NCI-H1694 treated with DMSO at 0.1 percent for 48 hours (cell line): Measurements from ENCODE around the gene B3GAT2.

Experiments used
- DNase-seq: peaks from one replicate; lab custom pipeline; 2025; lab: John Stamatoyannopoulos, UW

Gene B3GAT2

DNA sequence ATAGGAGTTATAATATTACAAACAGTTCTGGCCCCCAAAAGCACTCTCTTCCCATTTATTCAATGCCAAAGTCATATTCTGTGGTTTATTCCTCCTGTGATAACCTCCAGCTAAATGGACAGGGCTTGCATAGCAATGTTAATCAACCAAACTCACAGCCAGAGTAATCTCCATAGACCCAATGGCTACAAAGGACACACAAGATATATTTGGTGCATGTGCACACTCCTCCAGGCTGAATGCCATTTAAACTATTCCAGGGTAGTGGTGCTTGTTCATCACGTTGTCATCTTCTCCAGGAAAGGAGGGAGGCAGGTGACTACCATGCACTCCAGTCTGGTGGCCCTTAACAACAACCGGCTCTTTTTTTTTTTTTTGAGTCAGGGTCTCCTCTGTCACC is 56.8 kb downstream of the B3GAT2 start:
- DNase-seq, result no peak

DNA sequence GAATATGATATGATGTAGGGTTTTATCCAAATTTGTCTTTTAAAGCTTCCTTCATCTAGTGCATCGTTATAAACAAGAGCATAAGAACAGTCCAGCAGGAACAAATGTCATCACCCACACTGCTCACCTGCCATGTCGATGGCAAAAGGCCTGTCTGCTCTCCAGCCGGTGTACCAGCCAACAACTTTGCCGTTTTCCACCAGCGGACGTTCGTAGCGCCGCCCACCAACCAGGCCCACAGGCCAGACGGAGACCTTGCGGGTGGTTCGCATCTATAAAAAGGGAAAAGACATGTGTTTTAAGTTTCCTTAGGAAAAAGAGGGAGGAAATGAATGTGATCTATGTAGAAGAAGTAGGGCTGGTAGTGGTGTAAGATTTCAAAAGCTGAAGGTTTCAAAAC is 62.9 kb downstream of the B3GAT2 start:
- no peak for DNase-seq

DNA sequence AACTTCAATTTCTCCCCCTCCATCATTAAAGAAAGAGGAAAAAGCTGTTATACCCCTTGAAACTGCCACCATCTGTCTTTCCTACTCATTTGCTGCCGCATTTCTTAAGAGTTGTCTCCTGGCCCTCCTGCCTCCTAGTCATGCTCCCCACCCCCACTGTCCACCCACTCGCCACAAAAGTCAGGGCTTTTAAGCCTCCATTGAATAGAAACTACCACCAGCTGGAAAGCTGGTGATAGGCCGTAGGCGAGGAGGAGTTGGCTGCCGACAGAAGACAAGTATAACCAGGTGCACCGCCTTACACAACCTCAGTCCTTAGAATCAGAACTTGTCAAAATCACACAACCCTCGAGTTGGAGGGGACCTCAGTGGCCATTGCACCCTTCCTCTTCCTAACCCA is 67.6 kb downstream of the B3GAT2 start:
- DNase-seq, result no peak

DNA sequence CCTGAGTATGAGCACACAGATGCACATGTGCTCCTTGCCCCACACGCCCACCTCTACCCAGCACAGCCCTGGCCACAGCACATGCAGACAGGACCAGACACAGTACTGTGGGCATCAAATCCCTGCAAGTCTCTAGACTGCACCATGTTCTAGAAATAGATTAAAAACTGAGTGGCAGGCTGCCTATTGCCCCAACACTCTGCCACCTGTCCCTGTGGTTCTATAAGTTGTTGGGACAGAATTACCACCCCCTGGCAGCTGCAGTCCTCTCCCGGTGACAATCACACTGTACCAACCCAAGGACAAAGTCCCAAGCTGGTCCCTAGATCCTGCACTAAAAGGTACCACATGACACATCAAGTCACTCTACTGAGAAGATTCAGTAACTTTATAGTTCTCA is 70.2 kb downstream of the B3GAT2 start:
- DNase-seq, result no peak

DNA sequence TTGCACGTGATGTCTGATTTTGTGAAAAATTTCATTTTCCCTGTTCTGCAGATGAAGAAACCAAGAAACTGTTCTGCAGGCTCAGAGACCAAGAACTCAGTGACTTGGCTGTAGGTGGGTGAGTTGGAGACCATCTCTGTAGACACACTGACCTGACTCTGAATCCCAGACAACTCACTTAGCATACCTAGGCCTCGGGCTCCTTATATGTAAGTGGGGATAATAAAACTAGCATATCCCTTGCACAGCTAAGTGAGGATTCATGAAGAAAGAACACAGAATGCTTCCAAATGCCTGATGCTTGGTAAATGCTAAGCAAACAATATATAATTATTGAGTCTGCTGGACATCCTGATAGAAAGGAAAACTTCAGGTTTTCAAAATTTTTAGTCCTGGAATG is 70.8 kb downstream of the B3GAT2 start:
- DNase-seq, result no peak

DNA sequence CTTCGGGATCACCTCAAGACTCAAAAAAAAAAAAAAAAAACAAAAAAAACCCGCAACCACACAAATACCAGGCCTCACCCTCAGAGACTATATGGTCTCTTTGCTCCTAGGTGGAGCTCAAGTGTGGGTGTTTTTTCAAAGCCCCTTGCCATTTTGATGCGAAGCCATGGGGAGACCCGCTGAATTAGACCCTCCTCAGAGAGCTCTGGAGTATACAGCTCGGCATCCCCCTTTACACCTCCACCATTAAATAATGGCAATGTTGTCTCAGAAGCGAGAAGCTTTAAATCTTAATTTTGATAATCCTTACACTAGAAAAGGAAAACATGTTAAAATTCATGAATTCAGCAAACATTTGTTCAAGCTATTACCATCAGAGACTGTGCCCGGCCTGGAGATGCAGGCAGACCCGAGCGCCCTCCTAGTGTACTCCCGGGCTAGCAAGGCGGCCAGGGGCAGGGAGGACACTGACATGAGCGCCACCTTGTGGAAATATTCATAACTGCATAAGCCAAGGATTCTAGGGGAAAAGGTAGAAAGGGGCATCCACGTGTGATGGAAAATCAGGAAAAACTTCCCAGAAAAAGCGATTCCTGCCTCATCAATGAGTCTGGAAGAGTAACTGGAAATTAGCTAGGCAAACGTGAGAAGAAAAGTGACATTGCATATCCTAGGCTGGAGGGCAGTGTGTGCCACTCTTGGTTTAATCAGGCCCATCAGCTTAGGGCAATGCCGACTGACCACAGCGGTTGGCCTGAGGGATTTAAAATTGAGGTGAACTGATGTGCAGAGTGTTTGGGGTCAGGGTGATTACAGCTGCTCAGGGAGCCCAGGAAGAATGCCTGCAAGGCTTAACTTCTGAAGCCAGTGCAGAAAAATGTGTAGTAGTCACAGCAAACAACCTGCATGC is 72.5 kb downstream of the B3GAT2 start:
- peak; percentile 36 for DNase-seq

DNA sequence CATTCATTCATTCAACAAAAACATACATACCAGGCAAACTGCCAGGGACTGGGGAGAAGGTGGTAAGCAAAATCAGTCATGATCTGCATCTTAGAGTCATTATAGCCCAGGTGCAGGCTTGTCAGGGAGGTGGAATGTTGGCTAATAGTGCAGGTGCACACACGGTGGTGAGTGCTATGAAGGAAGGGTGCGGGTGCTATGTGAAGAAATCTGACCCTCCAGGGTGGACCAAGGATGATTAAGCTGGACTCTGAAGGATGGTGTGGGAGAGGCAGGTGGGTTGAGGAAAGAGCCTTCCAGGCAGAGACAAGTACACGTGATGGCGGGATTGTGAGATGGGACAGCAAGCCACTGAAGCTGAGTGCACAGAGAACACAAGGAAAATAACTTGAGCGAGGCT is 77.4 kb downstream of the B3GAT2 start:
- no peak for DNase-seq

DNA sequence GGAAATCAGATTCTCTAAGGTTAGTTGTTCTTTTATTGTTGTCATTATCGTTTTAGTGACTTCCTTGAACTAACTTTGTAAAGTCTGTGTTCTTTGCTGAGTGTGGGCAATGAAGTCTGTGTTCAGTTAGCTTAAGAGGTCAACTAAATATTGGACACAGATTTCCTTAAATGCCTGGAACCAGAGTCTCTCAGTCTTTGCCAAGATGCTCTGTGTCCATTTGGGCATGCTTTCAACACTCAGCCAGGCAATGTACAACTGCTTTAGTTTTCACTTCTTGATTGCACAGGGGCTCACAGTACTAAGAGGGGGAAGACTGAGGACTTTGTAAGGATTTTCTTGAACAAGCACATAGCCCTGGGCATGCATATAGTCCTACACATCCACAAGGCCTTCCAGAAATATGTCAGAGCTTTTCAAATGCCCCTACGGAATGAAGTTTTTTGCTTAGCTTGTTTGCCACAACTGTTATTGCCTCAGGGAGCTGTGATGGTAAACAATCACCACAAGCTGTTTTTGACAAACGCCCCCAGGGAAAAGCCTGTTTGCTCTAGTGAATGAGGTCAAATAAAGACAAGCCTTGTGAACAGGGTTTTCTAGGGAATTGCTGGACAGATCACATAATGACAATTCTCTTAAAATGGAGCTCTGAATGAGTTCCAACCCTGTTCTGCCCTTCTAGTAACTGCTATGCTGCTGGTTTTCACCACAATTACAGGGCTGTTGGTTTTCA is 82.5 kb downstream of the B3GAT2 start:
- DNase-seq, result no peak

DNA sequence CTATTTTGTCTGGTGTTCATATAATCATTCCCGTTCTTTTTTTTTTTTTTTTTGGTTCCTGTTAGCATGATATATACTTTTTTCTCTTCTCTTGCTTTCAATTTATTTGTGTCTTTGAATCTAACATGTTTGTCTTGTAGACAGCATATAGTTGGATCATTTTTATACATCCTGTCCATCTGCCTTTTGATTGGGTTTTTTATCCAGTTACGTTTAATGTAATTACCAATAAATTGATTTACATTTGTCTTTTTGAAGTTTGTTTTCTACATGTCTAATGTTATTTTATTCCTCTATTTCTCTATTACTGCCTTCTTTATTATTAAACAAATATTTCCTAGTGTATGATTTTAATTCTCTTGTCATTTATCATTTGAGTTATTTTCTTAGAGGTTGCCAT is 84.4 kb downstream of the B3GAT2 start:
- no peak for DNase-seq

DNA sequence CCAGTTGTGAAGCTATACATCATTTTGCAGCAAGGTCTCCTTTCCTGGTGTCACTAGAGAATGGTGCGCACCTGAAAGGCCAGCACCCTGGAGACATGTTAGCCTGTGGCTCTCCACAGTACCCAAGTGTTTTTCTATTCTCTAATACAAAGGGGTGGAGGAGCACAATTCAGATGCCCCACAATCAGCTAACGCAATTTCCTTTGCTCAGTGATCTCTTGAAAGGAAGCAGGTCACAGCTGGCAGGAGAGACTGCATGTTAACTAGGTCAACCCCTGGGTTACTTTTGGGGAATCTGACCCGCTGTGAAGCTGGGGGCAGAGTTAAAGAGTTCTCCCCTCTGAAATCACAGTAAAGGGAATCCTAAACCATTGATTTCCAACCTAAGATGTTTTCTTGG is 92.5 kb downstream of the B3GAT2 start:
- DNase-seq, result no peak

DNA sequence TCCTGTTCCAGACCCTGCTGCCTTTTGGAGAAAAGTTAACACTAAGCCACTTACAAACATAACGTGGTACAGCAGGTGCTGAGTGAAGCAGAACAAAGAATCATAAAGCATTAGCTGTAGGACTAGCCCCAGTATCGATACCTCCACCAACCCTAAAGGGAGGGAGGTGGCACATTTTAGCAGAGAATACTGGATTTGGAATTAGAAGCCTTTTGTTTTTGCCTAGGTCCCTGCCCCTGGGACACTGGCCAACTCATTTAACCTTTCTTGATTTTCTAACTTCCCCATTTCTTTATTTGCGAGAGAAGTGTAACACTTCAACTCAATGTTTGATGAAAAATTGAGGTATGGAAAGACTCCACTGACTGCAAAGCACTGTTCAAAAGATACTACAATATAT is 93.5 kb downstream of the B3GAT2 start:
- no peak for DNase-seq

DNA sequence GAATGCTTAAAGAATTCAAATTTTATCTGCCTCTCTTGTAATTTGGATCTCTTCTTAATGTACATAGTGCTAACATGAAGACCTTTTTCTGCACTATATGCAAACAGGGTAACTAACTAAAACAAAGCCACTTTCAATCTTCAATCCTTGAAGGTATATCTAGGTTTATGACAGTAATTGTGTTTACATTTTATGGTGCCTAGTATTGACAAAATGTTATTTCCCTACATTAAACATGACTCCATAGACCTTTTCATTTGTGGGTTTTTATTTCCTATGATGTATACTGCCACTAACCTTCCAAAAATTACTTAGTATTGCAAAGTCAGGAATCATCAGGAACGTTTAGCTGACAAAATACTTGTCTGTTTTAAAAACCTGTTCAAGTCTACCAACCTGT is 95.9 kb downstream of the B3GAT2 start:
- DNase-seq, result no peak

DNA sequence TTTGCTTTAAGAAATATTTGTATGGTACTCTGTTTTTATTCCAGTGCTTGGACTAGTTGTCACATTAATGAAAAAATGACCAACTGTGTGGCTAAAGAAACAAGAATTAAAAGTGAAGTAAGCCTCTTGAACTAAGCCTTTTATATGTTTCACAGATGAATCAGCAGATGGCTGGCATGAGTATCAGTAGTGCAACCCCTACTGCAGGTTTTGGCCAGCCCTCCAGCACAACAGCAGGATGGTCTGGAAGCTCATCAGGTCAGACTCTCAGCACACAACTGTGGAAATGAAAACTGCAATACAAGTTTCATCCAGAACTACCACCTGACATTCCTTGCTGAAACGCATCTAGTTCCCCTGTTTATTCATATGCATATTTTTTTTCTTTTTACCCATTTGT is 96.8 kb downstream of the B3GAT2 start:
- no peak for DNase-seq

DNA sequence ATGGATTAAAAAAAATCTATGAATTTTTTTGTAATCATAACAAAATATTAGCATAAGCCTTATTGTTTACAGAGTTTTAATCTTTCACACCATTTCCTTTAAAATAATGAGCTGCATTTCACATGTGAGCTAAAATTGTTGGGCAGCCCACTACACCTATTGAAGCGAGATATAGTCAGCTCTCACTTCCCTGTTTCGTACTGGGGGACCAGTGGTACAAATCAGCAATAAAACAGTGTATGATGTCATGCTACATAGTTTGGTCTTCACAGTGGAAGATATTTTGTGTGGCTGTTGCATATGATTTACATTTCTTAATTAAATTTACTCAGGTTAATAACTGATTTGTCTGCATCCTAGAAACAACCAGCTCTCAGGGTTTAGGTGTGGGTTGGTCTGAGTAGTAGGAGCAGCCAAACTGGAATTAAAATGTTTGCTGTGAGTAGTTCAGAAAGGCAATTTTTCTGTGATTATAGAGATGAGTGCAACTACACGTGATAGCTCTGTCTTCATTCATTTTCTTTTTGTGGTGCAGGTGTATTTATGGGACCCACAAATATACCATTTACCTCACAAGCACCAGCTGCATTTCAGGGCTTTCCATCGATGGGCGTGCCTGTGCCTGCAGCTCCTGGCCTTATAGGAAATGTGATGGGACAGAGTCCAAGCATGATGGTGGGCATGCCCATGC is 99.3 kb downstream of the B3GAT2 start:
- no peak for DNase-seq

DNA sequence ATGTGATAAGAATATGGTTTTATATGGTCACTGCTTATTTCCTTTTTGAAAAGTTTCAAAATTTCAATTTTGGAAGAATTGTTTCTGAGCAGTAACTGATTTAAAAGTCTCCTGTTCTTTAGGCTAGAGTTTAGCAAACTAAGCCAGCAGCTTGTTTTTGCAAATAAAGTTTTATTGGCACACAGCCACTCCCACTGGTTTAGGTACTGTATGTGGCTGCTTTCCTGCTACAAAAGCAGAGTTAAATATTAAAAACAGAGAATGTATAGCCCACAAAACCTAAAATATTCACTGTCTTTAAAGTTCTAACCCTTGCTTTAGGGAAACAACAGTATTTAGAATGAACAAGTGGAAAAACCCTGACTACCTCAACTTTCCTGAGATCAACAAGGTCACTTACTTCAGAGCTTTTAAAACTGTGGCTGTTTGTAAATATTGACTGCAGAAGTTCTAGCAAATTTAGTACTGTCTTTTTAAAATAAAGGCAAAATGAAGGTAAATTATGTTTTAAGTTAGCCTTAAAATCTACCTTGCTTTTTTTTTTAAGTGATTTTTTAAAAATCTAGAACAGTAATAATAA is 104.1 kb downstream of the B3GAT2 start:
- no peak for DNase-seq

DNA sequence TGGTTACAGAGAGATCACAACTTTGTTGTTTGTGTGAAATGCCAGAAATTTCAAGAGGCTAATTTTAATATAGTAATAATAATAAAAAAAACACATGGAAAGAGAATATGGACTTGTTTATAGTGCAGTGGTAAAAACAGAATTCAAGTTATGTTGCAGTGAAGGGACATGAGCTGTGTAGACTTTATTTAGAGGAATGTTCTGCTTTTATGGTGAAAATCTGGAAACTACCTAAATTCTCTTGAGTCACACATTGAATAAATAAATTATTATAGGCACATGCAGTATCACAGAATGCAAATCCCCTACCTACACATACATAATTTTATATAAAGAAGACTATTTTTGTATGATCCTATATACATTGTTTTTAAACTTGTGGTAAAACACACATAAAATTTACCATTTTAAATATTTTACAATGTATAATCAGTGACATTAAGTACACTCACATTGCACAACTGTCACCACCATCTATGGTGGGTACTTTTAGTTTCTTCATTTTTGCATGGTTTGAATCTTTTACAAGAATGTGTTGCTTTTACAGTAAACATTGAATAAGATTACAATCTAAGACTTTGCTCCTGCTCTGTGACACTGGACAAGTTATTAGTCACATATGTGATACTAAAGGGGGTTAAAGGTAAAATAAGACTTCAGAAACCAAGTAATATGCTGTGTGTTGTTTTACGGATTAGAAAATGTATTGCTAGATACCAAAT is 107.4 kb downstream of the B3GAT2 start:
- no peak for DNase-seq

DNA sequence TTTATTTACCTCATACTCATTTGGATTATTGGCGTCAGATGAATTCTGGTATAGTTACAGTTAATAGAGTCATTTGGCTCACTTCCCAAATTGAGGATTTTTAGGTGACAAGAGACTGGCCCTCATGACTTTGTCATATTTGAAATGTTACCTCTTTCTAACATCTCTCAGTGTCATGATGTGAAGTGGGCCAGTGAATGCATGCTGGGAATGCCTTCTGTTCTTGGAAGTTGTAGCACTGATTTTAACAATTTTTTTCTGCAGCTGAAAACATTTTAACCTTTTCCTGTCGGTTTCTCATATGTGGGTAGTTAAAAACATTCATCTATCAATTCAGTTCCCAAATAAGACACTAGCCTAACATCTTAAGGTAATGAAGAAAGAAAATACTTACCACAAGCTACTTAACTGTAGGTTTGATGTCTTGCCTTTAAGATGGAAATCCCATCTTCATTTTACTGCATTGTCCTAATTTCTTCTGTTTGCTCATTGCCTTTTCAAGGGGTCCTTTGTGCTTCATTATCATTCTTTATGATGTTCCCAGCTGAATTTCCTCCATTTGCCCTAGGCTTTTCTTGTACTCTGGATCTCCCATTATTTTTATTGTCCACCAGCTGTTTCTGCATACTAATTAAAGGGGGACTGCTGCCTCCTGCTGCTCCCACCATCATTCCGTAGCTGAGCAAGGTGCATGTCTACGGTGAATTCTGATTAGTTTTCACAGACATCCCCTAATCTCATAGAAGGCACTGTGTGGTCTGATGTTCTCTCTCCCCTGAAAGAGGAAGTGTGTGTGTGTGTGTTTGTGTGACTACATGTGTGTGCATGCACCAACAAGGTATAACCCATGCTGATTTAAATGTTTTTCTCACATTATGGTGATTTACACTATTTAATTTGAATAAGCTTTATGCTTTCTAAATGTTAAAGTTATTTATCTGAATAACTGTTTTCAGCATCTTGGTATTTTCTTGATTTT is 109.5 kb downstream of the B3GAT2 start:
- no peak for DNase-seq

DNA sequence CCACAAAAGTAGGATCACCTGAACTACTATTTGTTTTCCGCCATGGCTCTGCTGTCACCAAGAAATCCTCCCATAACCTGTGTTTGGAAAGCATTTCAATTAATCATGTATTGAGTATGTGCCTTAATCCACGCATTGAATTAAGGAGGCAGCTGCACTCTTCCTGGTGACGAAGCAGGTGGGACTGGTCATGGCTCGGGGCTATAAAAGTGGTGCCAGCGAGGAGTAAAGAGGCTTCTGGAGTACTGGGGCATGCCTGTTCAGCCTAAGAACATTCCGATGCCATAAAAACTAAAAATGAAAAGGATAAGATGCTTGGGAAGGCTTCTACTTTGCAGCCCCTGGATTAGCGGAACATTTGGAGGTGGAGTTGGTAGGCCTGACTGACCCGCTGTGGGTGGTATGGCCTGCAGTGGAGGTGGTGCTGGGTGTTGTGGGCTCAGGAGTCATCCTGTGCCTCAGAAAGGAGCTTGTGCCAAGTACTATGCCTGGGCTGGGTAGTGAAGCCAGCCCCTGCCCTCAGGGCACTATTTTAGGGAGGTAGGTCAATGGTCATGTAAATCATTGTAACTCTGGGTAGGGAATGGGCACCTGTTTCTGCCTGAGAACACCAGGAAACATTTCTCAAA is 110.5 kb downstream of the B3GAT2 start:
- no peak for DNase-seq

DNA sequence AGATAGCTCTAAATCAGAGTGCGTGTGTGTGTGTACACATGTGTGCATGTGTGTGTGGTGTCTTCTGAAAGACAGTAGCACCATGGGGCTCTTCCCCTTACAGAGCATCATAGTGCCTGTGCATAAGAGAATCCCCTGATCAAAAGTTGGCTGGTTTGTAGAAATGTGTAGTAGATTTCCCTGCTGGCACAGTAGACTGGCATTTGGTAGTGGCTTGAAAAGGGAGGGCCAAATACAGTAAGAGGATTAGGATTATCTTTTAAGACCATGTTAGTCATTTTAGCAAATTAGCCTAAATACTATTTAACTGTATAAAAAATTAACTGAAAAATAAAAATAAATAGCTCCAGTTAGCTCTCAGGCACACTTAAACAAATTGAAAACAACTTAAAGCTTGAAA is 112.6 kb downstream of the B3GAT2 start:
- no peak for DNase-seq

DNA sequence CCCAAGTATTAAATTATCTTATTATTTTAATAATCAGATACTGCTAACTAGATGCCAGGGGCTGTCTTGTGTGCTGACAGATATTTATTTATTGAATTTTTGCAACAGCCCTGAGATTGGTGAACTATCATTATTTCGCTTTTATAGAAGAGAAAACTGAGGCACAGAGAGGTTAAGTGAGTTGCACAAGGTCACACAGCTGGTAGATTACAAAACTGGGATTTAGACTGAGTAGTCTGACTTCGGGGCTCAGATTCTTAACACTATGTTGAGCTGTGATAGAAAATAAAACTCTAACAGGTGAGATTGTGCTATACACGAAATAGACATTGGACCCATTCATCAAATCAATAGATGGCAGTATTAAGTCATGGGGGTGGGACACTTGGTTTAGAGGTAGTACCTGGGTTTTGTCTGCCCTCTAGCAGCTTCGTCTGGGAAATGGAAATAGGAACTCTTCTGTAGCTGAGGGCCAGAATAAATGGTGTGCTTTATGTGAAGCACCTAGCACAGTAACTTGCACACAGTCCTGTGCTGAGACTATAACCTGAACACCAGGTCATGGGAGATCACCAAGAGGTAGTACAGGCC is 113.4 kb downstream of the B3GAT2 start:
- no peak for DNase-seq
